Stimulated activated CD4-positive, alpha-beta T cell treated with anti-CD3 and anti-CD28 coated beads, TNF-alpha, amount 100 ng/mL, for 1 hour (primary cell): ENCODE measurements around the gene SPR.
"Not testable (repeated sequence)": the region's sequence is repeated elsewhere in the genome, so short reads cannot be mapped to it uniquely, and the experiment has no call there.

ENCODE experiments used
- DNase-seq, 3 donors: peaks; one replicate each; pipeline ENCODE4 v3.0.0-alpha.2; 2020; ENCODE audit warnings: low read depth in 3 of 3, low spot score in 1 of 3

SPR gene

GRCh38 chr2:72888438-72889202 is 1.4 kb downstream of the SPR start:
- no peak for DNase-seq

DNA sequence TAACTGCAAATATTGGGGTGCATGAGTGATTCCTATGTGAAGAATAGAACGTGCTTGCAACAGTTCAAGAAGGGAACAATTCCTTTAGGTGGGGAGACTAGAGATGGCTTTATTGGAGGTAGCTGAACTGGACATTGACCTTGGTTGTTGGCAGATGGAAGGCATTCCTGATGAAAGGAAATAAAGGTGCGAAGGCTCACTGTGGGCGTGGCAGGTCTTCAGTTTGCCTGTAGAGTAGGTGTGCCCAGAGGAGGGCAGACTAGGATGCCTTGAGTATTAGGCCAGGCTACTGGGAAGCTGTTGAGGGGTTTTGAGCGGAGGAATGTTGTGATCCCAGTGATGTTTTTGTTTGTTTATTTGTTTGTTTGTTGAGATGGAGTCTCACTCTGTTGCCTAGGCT is 2.8 kb downstream of the SPR start:
- no peak for DNase-seq

DNA sequence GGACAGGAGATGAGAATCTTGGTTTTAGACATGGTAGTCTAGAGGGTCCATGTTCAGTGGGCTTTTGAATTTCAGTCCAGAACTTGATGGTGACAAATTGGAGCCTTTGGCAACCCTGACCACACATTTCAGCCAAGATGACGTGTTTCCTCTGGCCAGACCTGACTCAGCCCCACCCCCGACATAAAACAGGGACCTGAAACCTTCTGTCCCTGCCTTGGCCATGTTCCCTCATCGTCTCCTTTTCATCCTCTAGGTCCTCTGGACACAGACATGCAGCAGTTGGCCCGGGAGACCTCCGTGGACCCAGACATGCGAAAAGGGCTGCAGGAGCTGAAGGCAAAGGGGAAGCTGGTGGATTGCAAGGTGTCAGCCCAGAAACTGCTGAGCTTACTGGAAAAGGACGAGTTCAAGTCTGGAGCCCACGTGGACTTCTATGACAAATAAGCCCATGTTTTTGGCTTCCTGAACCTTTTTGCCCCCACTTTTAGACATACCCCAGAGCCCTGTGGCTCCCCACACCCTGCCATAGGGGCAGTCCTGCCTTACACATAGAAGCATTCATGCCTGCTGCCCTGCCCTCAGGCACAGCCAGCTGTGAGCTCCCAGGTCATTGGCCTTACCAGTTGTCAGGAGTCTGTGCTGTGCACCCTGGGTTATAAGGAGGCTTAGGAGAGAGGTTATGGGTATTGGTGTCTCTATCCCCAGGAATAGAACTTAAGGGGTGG is 4.0 kb downstream of the SPR start:
- no peak for DNase-seq

DNA sequence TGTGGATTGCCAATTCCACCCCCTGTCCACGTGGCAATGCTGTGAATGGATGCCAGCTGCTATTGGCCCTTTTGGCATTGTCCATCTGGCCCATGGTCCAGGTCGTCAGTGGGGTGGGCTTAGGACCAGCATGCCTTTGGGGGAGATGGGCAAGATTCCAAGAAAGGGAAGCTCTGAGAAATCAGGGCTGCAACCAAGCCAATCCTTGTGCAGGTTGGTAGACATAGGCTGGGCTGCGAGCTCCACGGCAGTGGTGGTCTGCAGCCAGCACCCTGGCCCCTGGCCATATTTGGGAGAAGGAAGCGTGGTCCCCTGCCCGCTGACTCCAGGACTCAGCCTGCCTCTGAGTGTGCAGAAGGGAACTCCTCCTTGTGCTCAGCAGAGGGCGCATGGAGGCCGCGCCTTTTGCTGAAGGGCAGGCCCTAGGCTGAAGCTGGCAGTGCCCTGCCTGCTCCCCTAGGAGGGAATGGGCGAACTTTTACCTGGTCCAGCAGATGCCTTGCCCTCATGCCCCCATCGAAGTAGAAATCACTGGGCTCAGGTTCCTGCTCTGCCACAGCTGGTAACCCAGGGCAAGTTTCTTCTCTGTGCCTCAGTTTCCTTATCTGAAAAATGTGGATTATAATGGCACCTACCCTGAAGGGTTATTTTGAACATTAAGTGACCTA is 5.4 kb downstream of the SPR start:
- no peak for DNase-seq

- no peak for DNase-seq
These were observed 6.5 kb downstream of the SPR start for GRCh38 chr2:72893594-72894319.

- no peak for DNase-seq
These were observed 7.3 kb downstream of the SPR start for GRCh38 chr2:72894514-72894913.

GRCh38 chr2:72895154-72895553 is 7.9 kb downstream of the SPR start:
- DNase-seq = no peak

DNA sequence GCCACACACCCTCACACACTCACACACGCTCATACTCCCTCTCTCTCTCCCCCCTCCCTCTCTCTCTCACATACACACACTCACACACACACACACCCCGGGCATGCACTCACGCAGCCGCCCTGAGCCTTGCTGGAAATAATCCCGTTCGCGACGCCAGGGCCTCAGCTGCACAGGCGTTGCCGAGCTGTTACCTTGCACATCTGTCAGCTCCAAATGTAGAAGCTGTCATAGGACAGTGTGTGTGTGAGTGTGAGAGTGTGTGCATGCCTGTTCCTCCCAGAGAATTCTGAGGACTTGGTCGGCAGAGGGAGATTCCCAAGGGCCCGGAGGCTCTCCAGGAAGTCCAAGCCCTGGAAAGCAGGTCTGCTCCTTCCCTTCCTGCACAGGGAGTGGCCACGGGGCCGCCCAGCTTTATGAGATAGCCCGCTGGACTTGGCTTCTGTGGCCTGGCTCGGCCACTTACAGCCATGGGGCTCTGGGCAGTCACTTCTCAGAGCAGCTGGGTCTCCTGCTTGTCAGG is 8.6 kb downstream of the SPR start:
- no peak for DNase-seq

DNA sequence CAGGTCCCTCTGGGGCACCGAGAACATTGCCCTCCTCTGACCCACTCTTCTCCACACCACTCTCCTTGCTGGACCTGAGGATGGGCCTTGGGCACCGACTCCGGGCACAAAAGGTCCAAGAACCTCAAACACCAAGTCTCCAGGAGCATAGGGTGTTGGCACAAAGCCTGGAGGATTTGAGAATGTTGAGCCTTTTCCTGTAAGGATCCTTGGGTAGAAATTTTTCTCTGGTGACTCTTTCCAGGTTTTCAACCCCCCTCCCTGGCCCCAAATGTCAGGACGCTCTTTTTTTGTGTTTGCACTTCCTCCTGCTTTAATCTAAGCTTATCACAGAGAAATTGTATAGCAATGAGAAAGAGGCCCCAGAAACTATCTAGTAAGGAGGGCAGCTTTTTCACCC is 9.2 kb downstream of the SPR start:
- no peak for DNase-seq

GRCh38 chr2:72897785-72898584 is 10.8 kb downstream of the SPR start:
- DNase-seq = no peak

DNA sequence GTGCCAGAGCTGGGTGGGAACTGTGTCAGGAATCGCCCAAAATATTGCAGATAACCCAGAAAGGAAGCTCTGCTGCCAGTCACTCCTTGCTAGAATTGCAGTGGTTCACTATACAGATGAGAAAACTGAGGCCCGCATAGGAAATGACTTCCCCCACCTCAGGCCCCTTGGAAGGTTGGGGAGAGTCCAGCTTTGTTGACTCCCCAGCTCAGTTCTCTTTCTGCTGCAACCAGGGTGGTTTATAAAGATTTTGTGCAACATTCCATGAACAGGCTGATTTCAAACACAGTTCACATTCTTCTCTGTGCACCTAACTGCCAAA is 11.3 kb downstream of the SPR start:
- no peak for DNase-seq

GRCh38 chr2:72900191-72900825 is 13.1 kb downstream of the SPR start:
- no peak for DNase-seq

GRCh38 chr2:72901426-72901825 is 14.2 kb downstream of the SPR start:
- DNase-seq = no peak

DNA sequence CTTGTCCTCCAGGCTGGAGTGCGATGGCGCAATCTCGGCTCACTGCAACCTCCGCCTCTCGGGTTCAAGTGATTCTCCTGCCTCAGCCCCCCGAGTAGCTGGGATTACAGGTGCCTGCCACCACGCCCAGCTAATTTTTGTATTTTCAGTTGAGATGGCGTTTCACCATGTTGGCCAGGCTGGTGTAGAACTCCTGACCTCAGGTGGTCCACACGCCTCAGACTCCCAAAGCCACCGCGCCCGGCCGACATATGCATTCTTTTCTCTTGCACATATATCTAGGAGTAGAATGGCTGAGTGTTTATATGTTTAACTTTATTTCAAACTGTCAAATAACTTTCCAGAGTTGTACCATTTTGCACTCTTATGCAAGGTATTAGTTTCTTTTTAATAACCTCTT is 20.2 kb downstream of the SPR start:
- not testable (repeated sequence) for DNase-seq

DNA sequence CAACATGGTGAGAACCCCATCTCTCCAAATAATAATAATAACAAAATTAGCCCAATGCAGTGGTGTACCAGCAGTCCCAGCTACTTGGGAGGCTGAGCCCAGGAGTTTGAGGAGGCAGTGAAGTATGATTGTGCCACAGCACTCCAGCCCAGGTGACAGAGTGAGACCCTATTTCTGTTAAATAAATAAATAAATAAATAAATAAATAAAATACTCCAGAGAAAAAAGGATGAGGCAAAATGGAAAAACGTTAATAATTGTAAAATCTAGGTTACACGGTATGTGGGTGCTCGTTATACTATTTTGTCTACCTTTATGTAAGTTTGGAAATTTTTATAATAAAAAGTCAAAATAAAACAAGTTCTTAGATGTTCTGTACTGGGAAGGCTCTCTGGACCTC is 21.5 kb downstream of the SPR start:
- DNase-seq = no peak

- no peak for DNase-seq
These were observed 24.0 kb downstream of the SPR start for GRCh38 chr2:72911256-72911655.

DNA sequence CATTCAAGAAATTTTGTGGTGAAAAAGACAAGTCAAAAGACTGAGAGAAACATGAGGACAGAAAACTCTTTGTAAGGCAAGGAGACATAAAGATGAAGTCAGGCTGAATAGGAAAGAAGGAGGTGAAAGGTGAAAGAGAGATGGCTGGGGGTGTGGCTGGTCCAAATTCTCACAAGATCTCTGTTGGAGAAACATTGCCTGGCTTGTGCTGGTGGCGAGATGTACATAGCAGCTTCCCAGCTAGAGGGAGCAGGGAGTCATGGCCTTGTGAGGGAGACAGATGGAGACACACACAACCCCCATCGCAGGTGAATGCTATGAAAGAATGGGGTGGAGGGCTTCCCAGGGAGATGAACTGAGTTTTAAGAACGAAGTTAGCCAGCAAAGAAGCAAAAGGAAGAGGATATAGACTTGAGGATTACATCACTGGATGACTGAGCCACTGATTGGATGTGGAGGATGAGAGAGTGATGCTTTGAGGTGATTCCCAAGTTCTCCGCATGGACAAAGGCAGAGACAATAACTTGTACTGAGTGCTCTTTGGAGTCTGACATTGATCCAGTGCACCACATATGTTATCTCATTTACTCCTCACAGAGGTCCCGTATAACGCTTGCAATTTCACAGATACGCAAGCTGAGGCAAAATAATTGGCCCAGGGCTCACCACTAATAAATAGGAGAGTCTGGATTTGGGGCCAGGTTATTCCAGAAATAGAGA is 26.4 kb downstream of the SPR start:
- DNase-seq = no peak

- no peak for DNase-seq
These were observed 27.0 kb downstream of the SPR start for GRCh38 chr2:72914206-72914559.

- DNase-seq = no peak
These were observed 27.5 kb downstream of the SPR start for GRCh38 chr2:72914589-72915319.
